HG02759 (cell line): ENCODE data around the gene NDUFS2.

Experiments
- ATAC-seq: cut with Tn5 transposase; IDR thresholded peaks from one replicate; pipeline ENCODE4 v1.9.1; 2021; ENCODE audit warnings: mild to moderate bottlenecking, moderate library complexity; ENCODE audit not compliant: unreplicated experiment

The NDUFS2 gene

GRCh38 chr1:161172349-161172748 lies 29.8 kb upstream of the NDUFS2 start:
- no peak for ATAC-seq

DNA sequence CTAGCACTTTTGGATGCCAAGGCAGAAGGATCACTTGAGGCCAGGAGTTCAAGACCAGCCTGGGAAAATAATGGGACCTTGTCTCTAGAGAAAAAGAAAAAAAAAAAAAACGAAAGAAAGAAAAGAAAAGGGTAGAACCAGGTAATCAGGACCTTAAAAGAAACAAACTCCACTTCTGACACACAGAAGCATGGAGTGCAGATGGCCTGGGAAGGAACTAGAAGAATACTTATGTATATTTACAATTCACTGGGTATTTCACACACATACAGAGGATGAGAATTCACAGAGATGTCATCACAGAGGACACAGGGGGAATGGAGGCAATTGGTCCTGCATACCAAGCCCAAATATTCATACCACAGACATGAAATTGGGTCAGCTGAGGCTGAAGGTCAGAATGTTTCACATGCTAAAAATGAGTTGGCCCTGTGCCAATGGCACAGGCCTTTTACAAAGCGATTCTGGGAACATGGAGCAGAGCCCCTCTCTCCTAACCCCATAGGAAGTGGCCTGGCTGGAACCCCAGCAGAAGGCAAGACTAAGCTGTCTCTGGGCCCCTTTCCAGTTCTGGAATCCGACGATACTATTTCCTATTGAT lies 29.3 kb upstream of the NDUFS2 start:
- no peak for ATAC-seq

- no peak for ATAC-seq
Measured at GRCh38 chr1:161173711-161174110, 28.5 kb upstream of the NDUFS2 start.

DNA sequence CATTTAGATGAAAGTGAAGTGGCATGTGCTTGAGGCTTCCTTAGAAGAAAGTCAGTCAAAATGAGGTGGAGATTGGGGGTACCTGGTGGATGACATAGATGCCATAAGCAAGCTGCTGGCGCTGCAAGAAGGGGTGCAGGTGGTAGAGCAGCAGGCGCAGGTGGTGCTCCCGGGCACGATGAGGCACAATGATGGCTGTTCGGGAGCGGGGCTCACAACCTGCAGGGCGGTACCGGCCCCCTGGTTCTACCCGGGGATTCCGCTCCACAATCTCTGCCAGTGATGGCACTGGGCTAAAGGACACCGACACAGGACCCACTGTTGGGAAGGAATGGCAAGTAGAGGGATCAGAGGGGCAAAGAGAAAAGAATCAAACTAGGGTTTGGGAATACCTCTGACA lies 27.3 kb upstream of the NDUFS2 start:
- ATAC-seq, result no peak

- ATAC-seq, result no peak
Measured at GRCh38 chr1:161175771-161176453, 26.3 kb upstream of the NDUFS2 start.

- ATAC-seq, result no peak
Measured at GRCh38 chr1:161176468-161177111, 25.6 kb upstream of the NDUFS2 start.

DNA sequence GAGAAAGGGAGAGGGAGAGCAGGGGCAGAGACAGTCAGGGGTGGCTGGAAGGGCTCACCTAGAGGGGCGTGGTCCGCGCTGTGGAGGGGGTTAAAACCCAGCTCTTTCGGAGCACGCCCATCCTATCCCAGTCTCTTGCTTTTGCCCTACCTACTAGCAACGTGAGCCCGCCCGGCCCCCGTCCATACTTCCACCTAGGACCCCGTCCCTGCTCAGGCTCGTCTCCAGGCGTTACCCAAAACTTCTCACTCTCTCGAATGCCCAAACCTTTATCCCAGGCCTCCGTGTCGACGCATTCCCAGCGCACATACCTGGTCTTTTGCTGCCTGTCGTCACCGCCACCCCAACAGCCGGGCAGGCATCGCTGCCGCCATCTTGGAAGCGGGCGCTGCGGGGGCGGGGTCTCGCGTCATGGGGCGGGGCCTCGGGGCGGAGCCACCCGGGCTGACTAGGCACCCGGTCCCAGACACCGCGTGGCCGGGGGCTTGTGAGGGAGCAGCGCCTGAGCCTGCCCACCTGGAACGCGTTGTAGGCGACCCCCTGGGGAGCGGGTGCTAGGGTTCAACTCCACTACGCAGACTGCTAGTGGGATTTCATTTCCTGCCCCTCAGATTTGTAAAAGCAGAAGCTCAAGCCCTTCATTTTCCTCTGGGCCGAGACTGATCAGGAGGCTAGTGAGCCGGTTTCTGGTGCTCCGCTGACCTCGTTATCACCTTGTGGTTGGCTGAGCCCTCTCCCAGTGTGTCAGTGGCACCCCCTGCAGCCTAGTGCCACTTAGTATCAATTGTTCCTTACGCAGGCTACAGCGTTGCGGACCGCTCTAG lies 24.8 kb upstream of the NDUFS2 start, which contains the start of gene B4GALT3:
Gene B4GALT3, minus strand, starts transcription at position 396 of the 824 bp plus-strand sequence. CDS start 1,447 bp downstream, outside the sequence.
- ATAC-seq, result peak; percentile 90

- ATAC-seq, result no peak
Measured at GRCh38 chr1:161177936-161178244, 24.3 kb upstream of the NDUFS2 start.

DNA sequence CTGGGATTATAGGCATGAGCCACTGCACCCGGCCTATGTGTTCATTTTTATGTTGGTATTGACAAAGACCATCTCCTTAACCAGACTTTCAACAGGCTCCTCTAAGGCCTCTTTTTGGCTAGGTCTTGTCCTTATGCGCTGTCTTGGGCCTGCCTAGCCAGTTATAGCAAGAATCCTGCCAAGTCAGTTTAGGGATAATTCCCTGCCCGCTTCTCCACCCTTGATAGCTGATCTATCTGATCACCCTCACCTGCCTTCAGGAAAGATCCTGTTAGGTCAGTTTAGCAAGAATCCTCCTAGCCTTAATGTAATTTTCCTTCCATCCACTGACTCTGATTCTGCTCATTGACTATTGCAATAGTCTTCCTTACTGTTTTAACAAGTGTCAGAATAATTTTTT lies 22.5 kb upstream of the NDUFS2 start:
- ATAC-seq, result no peak

- no peak for ATAC-seq
Measured at GRCh38 chr1:161180639-161181038, 21.5 kb upstream of the NDUFS2 start.

DNA sequence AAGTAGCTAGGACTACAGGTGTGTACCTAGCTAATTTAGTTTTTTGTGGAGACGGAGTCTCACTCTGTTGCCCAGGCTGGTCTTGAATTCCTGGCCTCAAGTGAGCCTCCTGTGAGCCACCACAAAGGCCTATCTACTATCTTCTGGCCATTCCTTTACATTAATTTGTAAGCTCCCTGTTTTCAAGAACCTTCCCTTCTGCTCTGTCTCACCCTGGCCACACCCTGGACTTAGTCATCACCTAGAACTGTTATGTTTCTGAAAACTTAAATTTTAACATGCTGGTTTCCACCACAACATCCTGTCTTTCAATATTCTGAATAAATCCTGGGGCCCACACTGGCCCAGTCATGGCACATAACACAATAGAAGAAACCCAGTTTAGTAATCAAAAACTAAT lies 20.0 kb upstream of the NDUFS2 start:
- ATAC-seq, result peak; percentile 40

DNA sequence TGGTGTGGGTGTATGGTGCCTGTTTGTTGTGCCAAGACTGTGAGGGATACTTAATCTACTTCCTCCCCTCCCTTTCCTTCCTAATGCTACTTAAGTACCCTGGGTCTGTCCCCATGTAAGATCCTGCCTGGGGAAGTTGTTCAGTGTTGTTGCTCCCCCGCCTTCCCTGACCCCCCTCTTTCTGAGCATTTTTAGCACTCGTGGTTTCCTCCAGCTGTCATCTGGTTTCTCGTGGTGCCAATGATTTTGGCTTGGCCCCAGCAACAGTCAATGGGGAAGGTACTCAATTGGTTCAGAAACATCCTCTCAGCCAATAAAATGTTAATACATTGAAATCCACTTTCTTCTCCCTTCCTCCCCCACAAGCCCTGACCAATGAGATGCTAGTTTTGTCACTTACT lies 16.9 kb upstream of the NDUFS2 start:
- ATAC-seq, result peak; percentile 71

DNA sequence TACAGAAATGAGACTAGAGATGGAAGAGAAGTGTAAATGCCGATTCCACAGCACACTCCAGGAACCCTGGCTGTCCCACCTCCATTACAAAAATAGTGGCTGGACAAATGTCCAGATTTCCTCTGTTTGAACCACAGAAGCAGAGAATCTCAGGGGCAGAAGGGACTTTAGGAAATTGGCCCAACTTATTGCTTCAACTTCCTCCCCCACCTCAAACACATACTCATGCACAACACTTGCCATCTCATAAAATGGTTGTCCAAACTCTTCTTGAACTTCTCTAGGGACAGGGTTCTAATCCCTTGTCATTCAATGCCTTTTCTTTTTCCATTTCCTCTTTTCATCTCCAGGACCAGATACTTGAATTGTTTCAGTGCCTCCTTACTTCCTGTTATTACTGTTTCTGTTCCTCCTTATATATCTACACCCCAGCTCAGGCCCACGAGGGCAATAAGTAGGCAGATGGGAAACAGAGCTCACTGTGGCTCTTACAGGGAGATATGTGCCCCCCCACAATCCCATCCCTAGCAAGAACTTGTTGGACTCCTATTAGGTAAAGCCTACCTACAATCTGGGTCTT lies 16.3 kb upstream of the NDUFS2 start:
- ATAC-seq, result peak; percentile 30

DNA sequence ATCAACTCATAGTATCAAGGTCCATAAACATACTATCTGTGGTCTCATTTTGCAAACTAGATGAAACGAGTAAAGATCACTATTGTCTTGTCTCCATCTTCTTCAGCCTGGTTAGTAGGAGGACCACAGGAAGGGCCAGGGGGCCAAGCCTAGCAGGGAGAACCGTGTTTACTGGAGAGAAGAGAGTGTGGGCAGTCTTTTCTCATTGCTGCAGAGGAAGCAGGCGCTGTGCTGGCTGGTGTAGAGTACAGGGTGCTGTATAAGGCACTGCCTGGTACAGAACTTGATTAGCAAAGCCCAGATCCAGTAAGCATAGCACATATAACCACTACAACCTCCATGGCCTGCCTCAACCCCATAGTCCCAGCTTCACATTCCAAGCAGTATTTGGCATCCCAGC lies 14.9 kb upstream of the NDUFS2 start:
- no peak for ATAC-seq

DNA sequence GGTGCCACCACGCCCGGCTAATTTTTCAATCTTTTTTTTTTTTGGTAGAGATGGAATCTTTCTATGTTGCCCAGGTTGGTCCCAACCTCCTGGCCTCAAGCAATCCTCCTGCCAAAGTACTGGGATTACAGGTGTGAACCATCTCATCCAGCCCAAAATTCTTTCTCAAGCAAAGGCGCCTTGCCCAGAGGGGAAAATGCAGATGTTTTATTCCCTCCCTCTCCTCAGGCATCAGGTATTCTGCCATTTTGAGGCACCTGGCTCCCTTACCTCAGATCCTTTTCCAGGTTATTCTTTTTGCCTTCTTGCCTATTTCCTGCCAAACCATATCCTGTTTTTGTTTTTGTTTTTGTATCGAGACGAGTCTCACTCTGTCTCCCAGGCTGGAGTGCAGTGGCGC lies 13.8 kb upstream of the NDUFS2 start:
- ATAC-seq, result no peak

- ATAC-seq, result no peak
Measured at GRCh38 chr1:161189036-161189435, 13.1 kb upstream of the NDUFS2 start.

DNA sequence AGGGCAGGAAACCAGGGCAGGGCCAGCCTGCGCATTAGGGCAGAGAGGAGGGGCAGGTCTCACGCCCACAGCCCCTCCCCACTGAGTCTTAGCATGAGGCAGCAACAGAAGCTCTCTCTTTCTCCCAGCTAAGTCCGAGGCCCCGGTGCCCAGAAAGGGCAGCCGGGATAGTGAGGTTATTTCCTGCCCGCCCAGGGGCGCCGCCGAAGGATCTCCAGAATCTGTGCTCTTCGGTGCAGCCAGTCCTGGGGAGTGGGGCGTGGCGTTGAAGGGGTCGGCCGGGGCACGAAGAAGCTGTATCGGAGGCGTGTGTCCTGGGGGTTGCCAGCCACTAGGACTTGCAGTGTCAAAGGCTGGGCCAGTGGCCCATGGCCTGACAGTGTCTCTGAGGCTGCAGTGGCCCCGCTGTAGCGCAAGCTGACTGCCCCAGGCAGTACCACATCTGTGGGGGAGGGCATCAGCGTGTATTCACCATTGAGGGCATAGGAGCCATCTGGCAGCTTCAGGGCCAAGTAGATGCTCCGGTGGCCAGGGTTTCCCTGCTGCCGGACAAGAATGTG lies 11.1 kb upstream of the NDUFS2 start:
- no peak for ATAC-seq

DNA sequence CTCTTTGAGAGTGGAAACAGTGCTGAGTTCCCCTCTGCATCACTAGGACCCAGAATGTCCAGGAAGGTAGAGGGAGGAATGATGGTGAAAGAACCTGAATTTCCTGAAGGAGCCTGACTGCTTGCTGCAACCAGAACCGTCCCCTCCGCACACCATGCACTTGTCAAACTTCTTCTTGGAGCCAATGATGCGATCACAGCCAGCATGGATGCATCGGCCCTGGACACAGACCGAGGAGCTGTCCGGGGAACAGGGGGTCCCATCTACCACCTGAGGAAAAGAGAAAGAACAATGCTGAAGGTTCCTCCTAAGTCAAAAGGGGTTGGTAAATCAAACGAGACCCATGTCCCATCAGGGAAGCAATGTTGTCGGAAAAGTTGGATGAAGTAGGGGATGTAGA lies 10.2 kb upstream of the NDUFS2 start:
- ATAC-seq, result no peak

DNA sequence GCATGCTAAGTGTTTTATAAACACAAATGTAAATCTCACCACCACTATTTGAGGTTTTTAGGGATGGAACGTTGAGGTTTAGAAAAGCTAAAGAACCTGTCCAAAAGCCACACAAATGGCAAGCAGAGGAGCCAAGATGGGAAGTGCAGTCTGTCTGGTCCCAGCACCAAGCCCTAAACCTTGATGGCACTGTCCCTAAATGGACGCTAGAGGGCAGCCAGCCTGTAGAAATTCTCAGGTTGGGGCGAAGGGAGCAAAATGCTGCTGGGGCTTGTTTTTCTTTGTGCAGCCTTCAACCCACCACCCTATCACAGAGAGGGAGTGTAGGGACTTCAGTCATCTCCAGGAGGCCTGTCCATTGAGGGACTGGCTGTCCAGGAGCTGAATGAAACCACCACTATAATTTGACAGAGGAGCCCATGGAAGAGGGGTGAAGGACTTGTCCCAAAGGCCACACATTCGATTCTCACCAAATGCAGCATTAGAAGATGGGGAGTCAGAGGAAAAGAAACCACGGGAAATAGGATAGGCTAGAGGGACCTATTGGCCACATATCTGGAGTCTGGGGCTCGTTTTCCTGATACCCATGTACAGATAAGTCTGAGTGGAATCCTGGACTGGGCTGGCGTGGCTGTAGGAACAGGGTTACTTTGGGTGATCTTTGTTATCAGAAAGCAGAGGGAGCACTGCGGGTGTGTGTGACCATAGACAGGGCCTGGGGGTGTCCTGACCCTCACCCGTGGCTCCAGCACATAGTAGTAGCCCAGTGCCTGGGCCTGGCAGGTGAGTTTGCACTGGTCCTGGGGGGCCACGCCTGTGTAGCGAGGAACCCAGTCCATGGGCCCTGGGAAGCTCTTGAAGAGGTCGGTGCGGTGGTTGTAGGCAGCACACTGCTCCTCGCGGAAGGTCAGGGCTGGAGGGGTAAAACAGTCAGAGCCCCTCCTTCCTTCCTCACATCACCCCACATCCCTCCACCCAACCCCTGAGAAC lies 9.4 kb upstream of the NDUFS2 start:
- ATAC-seq, result peak; percentile 61
